RPMI8226 (cell line): Measurements from ENCODE around the gene FUNDC2.
A peak's percentile ranks its signal among the peaks of the same experiment; 100 is the strongest.

ENCODE experiments used
- DNase-seq: peaks from one replicate; pipeline ENCODE4 v3.0.0-alpha.2; 2015

FUNDC2 gene

GRCh38 chrX:155070038-155070437 is 43.4 kb downstream of the FUNDC2 start:
- peak; percentile 8 for DNase-seq

- no peak for DNase-seq
Observed at GRCh38 chrX:155070663-155070974, 44.0 kb downstream of the FUNDC2 start.

- peak; percentile 90 for DNase-seq
Observed at GRCh38 chrX:155070975-155071693, 44.5 kb downstream of the FUNDC2 start, which contains the start of the genes BRCC3, CMC4 and MTCP1. TSS of gene BRCC3 (plus strand) at chrX:155071508. CDS start at chrX:155071528, 20 bp downstream. TSS of gene CMC4 (minus strand) at chrX:155071136. CDS start at chrX:155064023, 7,113 bp downstream. TSS of gene MTCP1 (minus strand) at chrX:155071136. CDS start at chrX:155066010, 5,126 bp downstream.

- peak; percentile 36 for DNase-seq
Observed at GRCh38 chrX:155071694-155072280, 45.1 kb downstream of the FUNDC2 start.

GRCh38 chrX:155086202-155086840 is 59.7 kb downstream of the FUNDC2 start:
- peak; percentile 16 for DNase-seq

- DNase-seq: no peak
Observed at GRCh38 chrX:155086961-155087735, 60.5 kb downstream of the FUNDC2 start.

- DNase-seq: peak; percentile 43
Observed at GRCh38 chrX:155094468-155095061, 67.9 kb downstream of the FUNDC2 start.

GRCh38 chrX:155105919-155106318 is 79.3 kb downstream of the FUNDC2 start:
- no peak for DNase-seq

GRCh38 chrX:155108427-155108826 is 81.8 kb downstream of the FUNDC2 start:
- no peak for DNase-seq
